Astrocyte of the cerebellum (primary cell): ENCODE measurements around the gene PDZD2.
"Not testable (repeated sequence)": the region's sequence is repeated elsewhere in the genome, so short reads cannot be mapped to it uniquely, and the experiment has no call there.

ENCODE experiments used
- DNase-seq: peaks from one replicate; pipeline ENCODE4 v3.0.0-alpha.2; 2011; ENCODE audit warnings: low read depth
- H3K4me3 ChIP-seq: 2 replicates; pipeline ENCODE4 v1.5.1; 2011; ENCODE audit warnings: mild to moderate bottlenecking, low read depth, low read length, moderate library complexity
- CTCF ChIP-seq: IDR thresholded peaks from 2 replicates; pipeline ENCODE4 v1.5.1; 2012; ENCODE audit warnings: low read length, low read depth, moderate library complexity, mild to moderate bottlenecking; ENCODE audit errors: missing control alignments
- in situ Hi-C: cut with HindIII; loops from 2 replicates; pipeline ENCODE4 v1.10.0; 2017; ENCODE audit warnings: low sequenced_read_pairs

PDZD2 gene

GRCh38 chr5:32108167-32108566 lies 469.2 kb downstream of the PDZD2 start:
- DNase-seq, result no peak
- no peak for TF ChIP-seq CTCF
- H3K4me3 ChIP-seq, result no peak overlapping the region
- in situ Hi-C loops, result loop anchor here (5.0 kb wide), 1 partner anchor 51 kb away; no protein-coding TSS in a partner anchor

GRCh38 chr5:32109236-32109635 lies 470.3 kb downstream of the PDZD2 start:
- no peak for DNase-seq
- in situ Hi-C loops, result loop anchor here (5.0 kb wide), 1 partner anchor 52 kb away; no protein-coding TSS in a partner anchor
- H3K4me3 ChIP-seq, result no peak overlapping the region
- TF ChIP-seq CTCF, result no peak

- in situ Hi-C loops, result no loop called here
Measured at GRCh38 chr5:32110111-32110696, 471.3 kb downstream of the PDZD2 start.

GRCh38 chr5:32115985-32116384 lies 477.1 kb downstream of the PDZD2 start:
- in situ Hi-C loops, result no loop called here
- no peak overlapping the region for H3K4me3 ChIP-seq
- no peak for TF ChIP-seq CTCF
- no peak for DNase-seq

More at GRCh38 chr5:32110111-32110696, 471.3 kb downstream of the PDZD2 start:
- no peak for TF ChIP-seq CTCF
- no peak overlapping the region for H3K4me3 ChIP-seq
- no peak for DNase-seq

- H3K4me3 ChIP-seq, result no peak overlapping the region
- no peak for TF ChIP-seq CTCF
- in situ Hi-C loops, result no loop called here
- DNase-seq, result no peak
Measured at GRCh38 chr5:32116574-32117313, 477.8 kb downstream of the PDZD2 start.

GRCh38 chr5:32118922-32119321 lies 480.0 kb downstream of the PDZD2 start:
- DNase-seq, H3K4me3 ChIP-seq, in situ Hi-C loops: not testable (repeated sequence)
